HG03521 (cell line): ENCODE data around the gene ABCD4.

ENCODE experiments used
- ATAC-seq: cut with Tn5 transposase; IDR thresholded peaks from one replicate; pipeline ENCODE4 v1.9.1; 2021; ENCODE audit warnings: mild to moderate bottlenecking, moderate library complexity; ENCODE audit not compliant: unreplicated experiment

ABCD4 gene

DNA sequence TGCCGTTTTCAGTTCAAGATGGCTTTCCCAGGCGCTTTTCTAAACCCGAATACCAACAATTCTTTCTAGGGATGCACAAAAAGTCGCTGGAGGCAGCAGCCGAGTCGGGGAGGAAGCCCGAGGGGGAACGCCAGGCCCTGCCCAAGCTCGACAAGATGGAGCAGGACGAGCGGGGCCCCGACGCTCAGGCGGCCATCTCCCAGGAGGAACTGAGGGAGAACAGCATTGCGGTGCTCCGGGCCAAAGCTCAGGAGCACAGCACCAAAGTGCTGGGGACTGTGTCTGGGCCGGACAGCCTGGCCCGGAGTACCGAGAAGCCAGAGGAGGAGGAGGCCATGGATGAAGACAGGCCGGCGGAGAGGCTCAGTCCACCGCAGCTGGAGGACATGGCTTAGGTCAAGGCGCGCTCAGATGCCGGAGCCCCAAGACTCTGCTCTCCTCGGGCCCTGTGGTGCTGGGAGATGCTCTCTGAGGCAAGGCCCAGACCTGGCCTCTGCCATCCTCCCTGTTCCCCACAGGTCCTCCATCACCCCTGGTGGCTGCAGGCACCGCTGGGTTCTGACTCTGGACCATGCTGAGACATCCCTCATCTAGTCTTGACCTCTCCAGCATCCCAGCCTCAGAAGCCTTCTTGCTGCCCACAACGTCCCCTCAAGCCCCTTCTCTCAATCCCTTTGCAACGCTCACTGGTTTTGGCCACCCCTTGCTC lies 42.1 kb downstream of the ABCD4 start:
- ATAC-seq, result no peak

- no peak for ATAC-seq
These were observed 43.2 kb downstream of the ABCD4 start for GRCh38 chr14:74259513-74259912.

GRCh38 chr14:74258764-74259035 lies 44.0 kb downstream of the ABCD4 start:
- no peak for ATAC-seq

DNA sequence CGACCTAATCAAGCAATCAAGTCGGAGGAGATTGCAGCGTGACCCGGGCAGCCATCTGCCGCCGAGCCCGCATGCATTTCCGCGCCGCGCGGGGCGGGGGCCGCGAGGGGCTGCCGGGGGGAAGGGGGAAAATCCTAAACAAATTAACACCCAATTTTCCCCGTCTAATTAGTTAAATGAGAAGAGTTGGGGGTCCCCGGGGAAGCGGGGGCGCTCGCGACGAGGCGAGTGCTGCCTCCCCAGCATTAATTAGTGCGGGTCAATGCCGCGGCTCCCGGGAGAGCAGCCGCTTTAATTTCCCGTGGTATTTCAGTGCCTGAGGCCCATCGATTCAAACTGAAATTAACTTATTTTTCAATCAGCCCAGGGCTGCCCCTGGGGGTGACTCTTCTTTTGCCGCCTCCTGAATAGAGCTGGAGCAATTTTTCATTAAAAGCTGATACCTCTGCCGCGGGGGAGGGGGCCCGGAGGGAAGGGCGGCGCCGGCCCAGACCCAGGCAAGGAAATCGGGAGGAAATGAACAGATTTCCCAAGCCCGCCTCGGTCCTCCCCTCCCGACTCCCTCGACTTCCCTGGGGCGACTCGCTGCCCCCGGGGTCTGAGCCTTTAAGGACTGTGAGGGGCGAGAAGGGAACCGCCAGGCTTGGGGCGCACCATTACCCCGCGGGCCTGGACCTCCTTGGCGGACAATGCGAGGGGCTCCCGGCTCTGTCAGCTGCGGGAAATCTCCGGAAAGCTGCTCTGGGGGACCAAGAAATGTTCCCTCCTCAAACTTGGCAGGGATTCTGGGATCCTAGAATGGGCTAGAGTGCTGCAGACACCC lies 44.6 kb downstream of the ABCD4 start:
- no peak for ATAC-seq

- ATAC-seq, result peak; percentile 77
These were observed 45.4 kb downstream of the ABCD4 start for GRCh38 chr14:74257078-74257940.

DNA sequence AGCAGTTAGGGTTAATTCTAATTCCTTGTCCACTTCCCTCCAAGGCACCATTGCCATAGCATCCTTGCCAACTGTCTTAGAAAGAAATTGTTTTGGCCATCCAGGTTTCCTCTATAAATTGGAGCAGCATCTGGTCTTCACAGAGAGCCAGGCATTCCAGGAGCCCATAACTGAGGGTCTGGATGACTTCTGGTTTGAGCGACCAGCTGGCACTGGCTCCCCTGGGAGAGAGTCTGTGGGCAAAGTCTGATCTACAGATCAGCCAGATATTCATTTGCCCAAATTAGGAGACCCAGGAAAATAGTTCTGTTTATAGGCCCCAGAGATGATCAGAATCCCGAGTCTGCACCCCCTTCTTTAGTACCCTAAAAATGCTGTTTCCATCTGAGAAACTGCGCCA lies 47.5 kb downstream of the ABCD4 start:
- no peak for ATAC-seq

DNA sequence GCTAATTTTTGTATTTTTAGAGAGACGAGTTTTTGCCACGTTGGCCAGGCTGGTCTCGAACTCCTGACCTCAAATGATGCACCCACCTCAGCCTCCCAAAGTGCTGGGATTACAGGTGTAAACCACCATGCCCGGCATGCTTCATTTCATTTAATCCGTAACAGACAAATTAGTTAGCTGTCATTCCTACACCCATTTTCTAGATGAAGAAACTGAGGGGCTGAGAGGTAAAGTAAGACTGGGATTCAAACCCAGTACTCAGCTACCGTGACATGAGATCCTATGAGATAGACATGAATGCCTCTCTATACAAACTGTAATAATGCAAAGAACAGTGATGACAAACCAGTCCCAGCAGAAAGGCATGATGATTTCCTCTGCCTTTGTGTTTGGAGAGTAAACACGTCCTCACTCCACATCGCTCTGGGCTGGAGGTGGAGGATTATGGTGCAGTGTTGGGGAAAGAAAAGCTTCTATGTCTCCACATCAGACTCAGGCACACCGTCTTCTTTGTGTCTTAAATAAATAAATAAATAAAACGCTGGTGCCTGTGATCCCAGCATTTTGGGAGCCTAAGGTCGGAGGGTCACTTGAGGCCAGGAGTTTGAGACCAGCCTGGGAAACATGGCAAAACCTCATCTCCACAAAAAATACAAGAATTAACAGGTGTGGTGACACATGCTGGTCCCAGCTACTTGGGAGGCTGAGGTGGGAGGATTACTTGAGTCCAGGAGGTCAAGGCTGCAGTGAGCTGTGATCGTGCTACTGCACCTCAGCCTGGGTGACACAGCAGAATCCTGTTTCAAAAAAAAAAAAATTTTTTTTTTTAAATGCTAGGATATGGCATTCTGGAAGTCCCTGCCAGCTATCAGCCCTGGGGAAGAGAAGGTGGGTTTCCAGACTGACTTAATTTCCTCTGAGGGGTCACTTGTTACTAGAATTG lies 53.0 kb downstream of the ABCD4 start:
- ATAC-seq, result no peak

DNA sequence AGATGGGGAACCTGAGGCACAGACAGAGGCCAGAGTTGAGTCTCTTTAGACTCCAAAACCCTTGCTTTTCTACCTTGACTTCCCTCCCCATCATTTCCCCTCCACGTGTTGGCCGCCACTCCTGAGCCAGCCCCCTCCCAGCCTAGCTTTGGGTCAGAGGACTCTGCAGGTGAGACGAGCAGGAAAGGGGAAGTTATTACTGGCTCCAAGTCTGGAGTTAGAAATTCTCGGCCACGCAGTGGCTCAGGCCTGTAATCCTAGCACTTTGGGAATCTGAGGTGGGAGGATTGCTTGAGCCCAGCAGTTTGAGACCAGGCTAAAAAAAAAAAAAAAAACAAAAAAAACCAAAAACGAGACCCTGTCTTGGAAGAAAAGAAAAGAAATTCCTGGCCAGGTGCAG lies 54.7 kb downstream of the ABCD4 start:
- no peak for ATAC-seq

- ATAC-seq, result no peak
These were observed 56.2 kb downstream of the ABCD4 start for GRCh38 chr14:74246542-74246941.

- no peak for ATAC-seq
These were observed 57.4 kb downstream of the ABCD4 start for GRCh38 chr14:74245292-74245691.

- no peak for ATAC-seq
These were observed 58.6 kb downstream of the ABCD4 start for GRCh38 chr14:74244115-74244514.

DNA sequence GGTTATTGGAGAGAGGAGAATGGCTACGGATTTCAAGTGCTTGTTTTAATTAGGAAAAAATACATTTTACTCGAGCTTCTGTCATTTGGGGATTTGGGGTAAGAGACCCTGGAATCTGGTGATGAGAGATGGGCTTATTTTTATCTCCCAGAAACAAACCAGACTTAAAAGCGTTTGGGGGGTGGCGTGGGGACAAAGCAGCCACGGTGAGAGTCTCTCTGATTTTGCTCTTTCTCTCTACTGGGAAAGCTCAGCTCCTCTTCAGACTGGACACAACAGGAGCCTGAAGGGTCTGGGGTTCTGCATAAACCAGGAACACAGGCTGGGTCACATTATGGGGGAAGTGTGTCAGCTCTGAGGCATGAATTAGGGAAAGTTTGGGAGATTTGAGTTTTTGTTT lies 59.7 kb downstream of the ABCD4 start:
- no peak for ATAC-seq

DNA sequence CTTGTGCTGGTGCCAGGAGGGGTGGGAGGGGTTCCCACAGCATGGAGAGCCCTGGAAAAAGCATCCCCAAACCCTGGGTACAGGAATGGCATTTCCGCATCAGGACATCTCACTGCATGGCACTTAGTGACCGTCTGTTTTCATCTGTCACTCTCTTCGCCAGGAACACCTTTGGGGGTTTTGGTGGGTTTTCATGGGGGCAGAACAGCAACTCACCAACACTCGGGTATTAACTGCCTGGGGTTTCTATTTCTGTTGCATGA lies 60.0 kb downstream of the ABCD4 start:
- ATAC-seq, result no peak

GRCh38 chr14:74242021-74242779 lies 60.5 kb downstream of the ABCD4 start:
- ATAC-seq, result no peak

DNA sequence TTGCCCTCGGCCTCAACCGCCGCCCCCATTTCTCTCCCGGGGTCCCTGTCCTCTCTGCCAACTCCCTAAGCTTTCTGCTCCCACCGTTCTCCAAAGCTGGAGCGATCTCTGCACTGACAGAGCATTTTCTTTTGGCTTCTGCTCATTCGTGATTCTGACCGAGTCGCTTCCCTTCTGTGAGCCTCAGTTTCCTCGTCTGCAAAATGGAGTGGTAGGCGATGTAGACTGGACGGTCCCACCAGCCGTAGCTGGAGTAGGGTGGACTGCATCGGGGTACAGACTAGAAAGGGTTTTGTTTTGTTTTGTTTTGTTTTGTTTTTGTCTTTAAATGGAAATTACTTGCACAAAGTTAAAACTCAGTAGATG lies 61.1 kb downstream of the ABCD4 start:
- no peak for ATAC-seq

DNA sequence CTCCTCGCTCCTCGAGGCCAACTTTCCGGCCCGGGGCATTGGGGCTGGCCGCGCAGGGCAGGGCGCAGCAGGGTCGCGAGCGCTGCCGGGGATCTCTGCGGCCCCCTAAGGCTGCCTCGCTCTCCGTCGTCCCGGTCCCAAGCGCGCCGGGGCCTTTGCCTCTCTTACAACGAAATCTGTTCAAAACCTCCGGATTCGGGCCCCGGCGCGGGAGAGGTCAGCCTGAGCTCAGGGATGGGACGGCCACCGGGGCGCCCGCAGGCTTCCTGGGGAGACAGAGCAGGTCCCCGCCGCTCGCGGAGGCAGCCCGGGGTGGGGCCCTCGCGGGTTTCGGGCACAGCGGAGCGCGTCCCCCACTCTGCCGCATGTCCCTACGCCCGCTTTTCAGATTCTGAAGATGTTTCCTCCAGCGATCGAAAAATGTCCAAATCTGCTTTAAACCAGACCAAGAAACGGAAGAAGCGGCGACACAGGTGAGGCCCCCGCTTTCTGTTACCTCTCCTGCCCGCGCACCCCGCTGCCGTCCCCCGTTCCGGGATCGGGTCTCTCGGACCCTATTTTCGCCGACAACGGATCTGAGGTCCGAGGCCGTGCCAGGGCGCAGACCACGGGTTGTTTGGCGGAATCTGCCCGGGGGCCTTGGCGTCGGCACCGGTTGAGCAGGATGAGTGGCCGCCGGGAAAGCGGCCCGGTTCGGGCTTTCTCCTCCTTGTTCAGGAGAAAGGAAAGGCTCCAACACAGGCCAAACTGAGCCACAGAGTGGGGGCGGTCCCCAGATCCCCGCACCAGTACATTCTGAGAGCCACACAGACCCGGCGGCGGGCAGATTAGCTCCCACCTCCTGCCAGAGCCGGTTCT lies 61.7 kb downstream of the ABCD4 start:
- no peak for ATAC-seq

- no peak for ATAC-seq
These were observed 62.6 kb downstream of the ABCD4 start for GRCh38 chr14:74239848-74240793.
